OCI-LY7 (cell line): Measurements from ENCODE around the gene RASGRP3. TPM values are rescaled to one million over a fixed set of nuclear protein-coding genes. Genes with fewer than 3 reads are reported as not detected.
A peak's percentile ranks its signal among the peaks of the same experiment; 100 is the strongest.
"Not testable (repeated sequence)": the region's sequence is repeated elsewhere in the genome, so short reads cannot be mapped to it uniquely, and the experiment has no call there.

ENCODE experiments used
- BruUV-seq: library from RNA; stranded (reverse); fragments of 400-500 nt; replicated peaks from 2 replicates; lab custom pipeline; 2021; lab: Mats Ljungman, UMichigan
- CTCF ChIA-PET: fragments of 300-600 bp; sonication (Branson Sonifier 250); formaldehyde crosslinking; loops from one replicate; lab custom pipeline; 2022; ENCODE audit warnings: antibody characterized with exemption; ENCODE audit not compliant: unreplicated experiment; lab: Charles Lee
- POLR2A ChIA-PET: fragments of 300-600 bp; sonication (Branson Sonifier 250); formaldehyde crosslinking; loops from one replicate; lab custom pipeline; 2022; ENCODE audit warnings: antibody characterized with exemption; lab: Charles Lee
- DNase-seq: peaks from one replicate; pipeline ENCODE4 v3.0.0-alpha.2; 2015; ENCODE audit warnings: low spot score
- H2AFZ ChIP-seq: fragments of 200-600 bp; sonication (generic), shearing (Covaris generic); 2 replicates; pipeline ENCODE4 v1.6.1; 2014; ENCODE audit warnings: mild to moderate bottlenecking, antibody characterized with exemption, low read length, moderate library complexity
- H3K27ac ChIP-seq: fragments of 200-600 bp; sonication (generic); 2 replicates; pipeline ENCODE4 v1.5.1; 2014; ENCODE audit warnings: mixed run types, low read depth, mild to moderate bottlenecking, moderate library complexity, low read length, inconsistent platforms; ENCODE audit not compliant: poor library complexity, severe bottlenecking
- H3K36me3 ChIP-seq: fragments of 200-600 bp; sonication (generic); 2 replicates; pipeline ENCODE4 v1.6.1; 2014; ENCODE audit warnings: mild to moderate bottlenecking, antibody characterized with exemption, low read length, moderate library complexity, mixed read lengths; ENCODE audit not compliant: insufficient read depth
- H3K4me1 ChIP-seq: fragments of 200-600 bp; sonication (generic); 2 replicates; pipeline ENCODE4 v1.5.1; 2014; ENCODE audit warnings: mild to moderate bottlenecking, low read length; ENCODE audit not compliant: insufficient read depth, poor library complexity, severe bottlenecking
- H3K4me2 ChIP-seq: fragments of 200-600 bp; sonication (generic); 2 replicates; pipeline ENCODE4 v1.6.1; 2014; ENCODE audit warnings: mild to moderate bottlenecking, low read length
- H3K4me3 ChIP-seq: fragments of 200-600 bp; sonication (generic); 2 replicates; pipeline ENCODE4 v1.5.1; 2014; ENCODE audit warnings: mild to moderate bottlenecking, low read depth, low read length; ENCODE audit not compliant: poor library complexity, severe bottlenecking
- H3K79me2 ChIP-seq: fragments of 200-600 bp; sonication (generic); 2 replicates; pipeline ENCODE4 v1.6.1; 2016; ENCODE audit warnings: low read depth, mild to moderate bottlenecking, low read length, moderate library complexity, mixed read lengths; ENCODE audit not compliant: insufficient read depth
- H3K9me2 ChIP-seq: fragments of 200-600 bp; sonication (generic); 2 replicates; pipeline ENCODE4 v1.6.1; 2016; ENCODE audit warnings: mild to moderate bottlenecking, low read length, mixed read lengths; ENCODE audit not compliant: insufficient read depth
- H3K9me3 ChIP-seq: fragments of 200-600 bp; sonication (generic); 2 replicates; pipeline ENCODE4 v1.6.1; 2014; ENCODE audit warnings: mild to moderate bottlenecking, mixed run types, low read length, mixed read lengths
- H4K20me1 ChIP-seq: fragments of 200-600 bp; sonication (generic); 2 replicates; pipeline ENCODE4 v1.6.1; 2014; ENCODE audit warnings: mild to moderate bottlenecking, antibody characterized with exemption, low read length, moderate library complexity, mixed read lengths; ENCODE audit not compliant: insufficient read depth
- CTCF ChIP-seq: fragments of 200-600 bp; sonication (generic); conservative IDR thresholded peaks from 2 replicates; pipeline ENCODE4 v1.5.1; 2014; ENCODE audit warnings: mild to moderate bottlenecking, antibody characterized with exemption, low read length, moderate library complexity, mixed read lengths
- EZH2phosphoT487 ChIP-seq: fragments of 200-600 bp; sonication (generic); IDR thresholded peaks from 2 replicates; pipeline ENCODE4 v1.6.1; 2018; ENCODE audit warnings: low read depth, borderline replicate concordance, mild to moderate bottlenecking, mixed run types, antibody characterized with exemption, low read length, moderate library complexity, mixed read lengths
- intact Hi-C: fragments of 100-400 bp; cut with micrococcal nuclease; formaldehyde crosslinking; loops from one replicate; pipeline ENCODE4 v1.10.0; 2022; ENCODE audit not compliant: unreplicated experiment
- total RNA-seq, 2 experiments: library from RNA; depleted of rRNA in 1 of 2; stranded (reverse); fragments of >200 nt in 1 of 2; shearing (Covaris generic) in 1 of 2; gene quantifications; 2 replicates each; pipeline ENCODE4 v1.2.3, GENCODE V29; 2014 to 2022

RASGRP3 gene
- total RNA-seq, 2 experiments from 2014 or later = 5.1 to 8.7 TPM

DNA sequence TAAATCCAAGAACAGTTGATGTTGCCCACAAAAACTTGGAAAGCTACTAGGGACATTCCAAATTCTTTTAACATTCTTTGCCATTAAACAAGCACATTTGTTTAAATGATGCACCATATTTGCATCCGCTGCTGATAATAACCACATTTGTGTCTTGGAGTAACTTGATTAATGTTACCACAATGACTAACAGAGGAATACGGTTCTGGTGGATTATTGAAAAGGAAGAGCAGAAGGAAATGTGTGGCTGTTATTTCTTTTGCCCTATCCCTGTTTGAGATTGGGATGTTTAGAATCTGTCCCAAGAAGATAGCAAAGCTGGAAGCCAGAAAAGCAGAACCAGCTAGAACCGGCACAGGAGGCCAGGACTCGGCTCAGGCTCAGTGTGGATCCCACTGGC, 39.2 kb upstream of the RASGRP3 start:
- ChIA-PET POLR2A (no interaction called here), CTCF (no interaction called here)
- Histone ChIP-seq H3K79me2 (no peaks in the 10 kb centered on the region), H3K9me2 (no peaks in the 10 kb centered on the region), H3K36me3 (no peaks in the 10 kb centered on the region), H3K4me1 (no peaks in the 10 kb centered on the region), H3K9me3 (no peaks in the 10 kb centered on the region), H2AFZ (no peak overlapping the region), H3K4me3 (no peak overlapping the region), H3K27ac (no peak overlapping the region), H4K20me1 (no peaks in the 10 kb centered on the region), H3K4me2 (no peak overlapping the region)
- intact Hi-C loops = no loop called here
- no peak for TF ChIP-seq CTCF
- TF ChIP-seq EZH2phosphoT487 = no peak
- no peak for DNase-seq
- no TSS peak for BruUV-seq

GRCh38 chr2:33437815-33438214, 38.6 kb upstream of the RASGRP3 start:
- no peak for TF ChIP-seq CTCF
- no peak for TF ChIP-seq EZH2phosphoT487
- Histone ChIP-seq H2AFZ (no peak overlapping the region), H3K4me1 (no peaks in the 10 kb centered on the region), H3K27ac (no peak overlapping the region), H3K4me2 (no peak overlapping the region), H3K9me2 (no peaks in the 10 kb centered on the region), H4K20me1 (no peaks in the 10 kb centered on the region), H3K9me3 (no peaks in the 10 kb centered on the region), H3K36me3 (no peaks in the 10 kb centered on the region), H3K4me3 (no peak overlapping the region), H3K79me2 (no peaks in the 10 kb centered on the region)
- ChIA-PET CTCF (no interaction called here), POLR2A (interaction anchor here (0.7 kb wide), 1 partner anchor 389 kb away, joined by 3 read pairs; no protein-coding TSS in a partner anchor)
- no peak for DNase-seq
- no TSS peak for BruUV-seq
- intact Hi-C loops = no loop called here

DNA sequence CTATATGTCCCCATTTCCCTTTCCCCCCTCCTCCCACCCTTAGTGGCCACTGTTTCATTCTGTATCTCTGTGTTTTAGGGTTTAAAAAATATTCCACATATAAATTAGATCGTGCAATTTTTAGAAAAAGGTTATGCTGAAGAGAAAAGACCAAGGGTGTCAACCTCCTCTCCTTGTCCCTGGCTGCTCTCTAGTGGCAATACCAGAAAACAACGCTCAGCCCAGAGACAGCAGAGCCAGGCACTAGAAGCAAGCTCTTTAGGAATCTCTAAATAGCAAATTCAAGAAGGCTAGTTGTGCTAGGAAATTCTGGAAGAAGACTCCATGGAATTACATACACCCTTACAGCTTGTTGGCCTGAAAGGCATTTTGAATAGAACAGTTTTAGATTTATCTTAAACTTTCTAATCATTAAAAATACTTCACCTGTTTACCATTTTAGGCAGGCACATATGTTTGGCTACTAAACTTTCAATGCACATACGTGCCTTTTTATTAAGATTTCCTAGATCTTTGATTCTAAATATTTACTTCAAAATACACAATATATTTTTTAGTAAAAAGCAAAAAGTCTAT, 35.1 kb upstream of the RASGRP3 start:
- Histone ChIP-seq H3K4me3 (no peak overlapping the region), H2AFZ (no peak overlapping the region), H3K4me2 (no peak overlapping the region), H3K9me2 (no peaks in the 10 kb centered on the region), H3K9me3 (no peaks in the 10 kb centered on the region), H3K79me2 (no peaks in the 10 kb centered on the region), H3K27ac (no peak overlapping the region), H4K20me1 (no peaks in the 10 kb centered on the region), H3K36me3 (no peaks in the 10 kb centered on the region), H3K4me1 (no peaks in the 10 kb centered on the region)
- no TSS peak for BruUV-seq
- CTCF ChIA-PET = interaction anchor here (0.6 kb wide), 1 partner anchor 639 kb away, joined by 3 read pairs; no protein-coding TSS in a partner anchor
- intact Hi-C loops = loop anchor here (2.0 kb wide), 1 partner anchor 669 kb away; no protein-coding TSS in a partner anchor
- peak; percentile 63 for DNase-seq
- POLR2A ChIA-PET = interaction anchor here (0.6 kb wide), 1 partner anchor 97 kb away, joined by 3 read pairs; no protein-coding TSS in a partner anchor
- TF ChIP-seq CTCF (peak; percentile 96), EZH2phosphoT487 (no peak)

- H3K4me1 ChIP-seq, H4K20me1 ChIP-seq, H3K79me2 ChIP-seq, H3K27ac ChIP-seq, H2AFZ ChIP-seq, H3K4me3 ChIP-seq, H3K9me3 ChIP-seq, CTCF ChIA-PET, H3K9me2 ChIP-seq, intact Hi-C loops, H3K36me3 ChIP-seq, BruUV-seq, H3K4me2 ChIP-seq, DNase-seq: not testable (repeated sequence)
- POLR2A ChIA-PET = interaction anchor here (0.6 to 0.7 kb wide), 2 partner anchors 29 to 96 kb away, joined by 3 read pairs; no protein-coding TSS in a partner anchor
These were observed 34.4 kb upstream of the RASGRP3 start for GRCh38 chr2:33442052-33442451.
